ENCODE measurements around the gene TOE1.
"Not testable (repeated sequence)": the region's sequence is repeated elsewhere in the genome, so short reads cannot be mapped to it uniquely, and the experiment has no call there.

TOE1 gene

DNA sequence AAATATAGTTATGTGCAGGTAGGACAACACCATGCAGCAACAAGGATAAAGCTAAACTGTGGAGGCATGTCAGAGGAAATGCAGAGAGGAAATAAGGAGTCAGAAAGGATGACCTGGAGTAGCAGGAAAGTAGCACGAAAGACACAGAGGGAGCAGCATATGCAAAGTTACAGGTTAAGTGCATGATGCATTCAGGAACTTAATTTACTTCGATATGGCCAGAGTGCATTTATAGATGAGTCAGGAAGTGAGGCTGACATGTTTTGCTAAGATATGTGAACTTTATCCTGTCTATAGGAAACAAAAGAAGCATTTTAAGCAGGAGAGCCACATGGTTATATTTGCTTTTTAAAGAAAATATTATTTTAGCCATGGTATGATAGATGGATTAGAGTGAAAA lies 15.7 kb downstream of the TOE1 start:
- DNase-seq (ENCODE audit: low read depth, low spot score): no peak

DNA sequence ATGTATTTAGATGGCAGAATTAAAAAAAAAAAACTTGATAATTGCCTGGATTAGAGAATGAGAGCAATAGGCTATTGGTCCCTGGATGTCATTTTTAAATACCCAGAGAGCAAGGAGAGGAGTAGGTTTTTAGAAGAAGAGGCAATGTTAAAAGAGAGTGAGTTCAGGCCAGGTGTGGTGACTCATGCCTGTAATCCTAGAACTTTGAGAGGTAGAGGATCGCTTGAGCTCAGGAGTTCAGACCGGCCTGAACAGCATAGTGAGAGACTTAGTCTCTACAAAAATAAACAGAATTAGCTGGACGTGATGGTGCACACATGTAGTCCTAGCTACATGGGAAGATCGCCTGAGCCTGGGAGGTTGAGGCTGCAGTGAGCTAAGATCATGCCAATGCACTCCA lies 16.2 kb downstream of the TOE1 start:
- DNase-seq (ENCODE audit: low read depth, low spot score): no peak

DNA sequence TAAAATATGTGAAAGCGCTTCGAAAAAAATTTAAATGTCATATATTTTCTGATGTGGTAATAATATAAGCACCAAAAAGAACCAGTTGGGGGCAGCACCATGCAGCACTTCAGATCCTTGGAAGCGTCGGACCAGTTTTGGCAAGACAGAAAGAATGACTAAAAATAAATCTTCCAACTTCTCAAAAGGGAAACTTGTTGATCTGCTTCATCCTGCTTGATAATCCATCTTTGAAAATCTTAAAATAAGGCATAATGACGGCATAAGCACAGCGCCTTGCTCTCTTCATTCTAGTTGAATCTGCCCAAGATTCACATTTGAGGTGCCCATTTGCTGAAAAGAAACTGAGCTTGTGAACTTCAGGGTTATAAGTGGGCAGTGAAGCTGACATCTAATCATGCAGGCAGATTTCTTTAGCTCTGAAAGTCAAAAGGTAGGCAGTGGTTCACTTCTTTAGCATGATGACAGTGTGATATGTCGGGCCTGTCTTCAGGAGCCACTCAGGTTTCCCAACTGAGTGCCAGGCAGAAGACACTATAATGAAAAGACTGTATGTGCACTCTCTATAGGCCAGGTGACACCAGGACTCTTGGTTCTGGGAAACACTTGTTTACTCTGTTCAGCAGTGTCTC lies 20.0 kb downstream of the TOE1 start:
- DNase-seq (ENCODE audit: low read depth, low spot score): peak; percentile 72

DNA sequence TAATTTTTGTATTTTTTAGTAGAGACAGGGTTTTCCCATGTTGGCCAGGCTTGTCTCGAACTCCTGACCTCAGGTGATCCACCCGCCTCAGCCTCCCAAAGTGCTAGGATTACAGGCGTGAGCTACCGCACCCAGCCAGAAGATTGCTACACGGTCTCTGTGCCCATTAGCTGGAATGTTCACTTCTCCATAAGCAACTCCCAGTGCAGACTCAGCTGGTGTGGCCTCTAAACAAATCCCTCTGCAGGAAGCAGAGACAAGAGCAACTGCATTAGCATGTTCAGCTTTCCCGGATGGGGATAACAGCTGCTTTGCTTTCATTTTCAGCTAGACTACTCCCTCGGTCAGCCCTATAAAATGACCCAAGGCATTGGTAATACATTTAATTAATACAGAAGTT lies 21.0 kb downstream of the TOE1 start:
- DNase-seq (ENCODE audit: low read depth, low spot score): peak; percentile 16

DNA sequence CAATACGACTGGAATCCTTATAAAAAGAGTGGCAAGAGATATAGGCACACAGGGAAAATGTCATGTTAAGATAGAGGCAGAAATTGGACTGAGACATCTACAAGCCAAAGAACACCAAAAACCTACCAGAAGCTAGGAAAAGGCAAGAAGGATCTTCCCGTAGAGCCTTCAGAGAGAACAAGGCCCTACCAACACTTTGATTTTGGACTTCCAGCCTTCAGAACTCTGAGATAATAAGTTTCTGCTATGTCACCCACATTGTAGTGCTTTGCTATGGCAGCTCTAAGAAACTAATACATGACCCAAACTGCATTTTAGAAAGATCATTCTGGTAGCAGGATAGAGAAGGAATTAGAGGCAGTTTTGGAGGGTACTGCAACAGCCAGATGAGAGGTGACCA lies 24.3 kb downstream of the TOE1 start:
- DNase-seq (ENCODE audit: low read depth, low spot score): no peak

DNA sequence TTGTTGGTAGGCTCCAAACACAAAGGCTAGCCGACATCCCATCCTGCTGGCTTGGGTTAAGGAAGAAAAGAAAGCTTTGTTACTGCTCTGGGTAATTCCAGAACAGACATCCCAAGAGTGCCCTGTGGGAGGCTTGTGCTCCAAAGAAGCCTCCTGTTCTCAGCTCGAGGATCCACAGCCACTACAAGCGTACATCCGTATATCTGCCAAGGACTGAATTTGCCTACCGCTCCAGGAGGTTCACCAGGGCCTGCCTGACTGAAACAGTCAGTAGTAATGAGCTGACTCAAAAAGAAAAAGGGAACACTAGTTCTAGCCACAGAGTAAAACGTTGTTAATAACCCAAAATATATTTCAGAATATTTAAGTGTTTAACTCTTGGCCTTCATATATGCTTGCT lies 25.1 kb downstream of the TOE1 start:
- no peak for DNase-seq (ENCODE audit: low read depth, low spot score)

DNA sequence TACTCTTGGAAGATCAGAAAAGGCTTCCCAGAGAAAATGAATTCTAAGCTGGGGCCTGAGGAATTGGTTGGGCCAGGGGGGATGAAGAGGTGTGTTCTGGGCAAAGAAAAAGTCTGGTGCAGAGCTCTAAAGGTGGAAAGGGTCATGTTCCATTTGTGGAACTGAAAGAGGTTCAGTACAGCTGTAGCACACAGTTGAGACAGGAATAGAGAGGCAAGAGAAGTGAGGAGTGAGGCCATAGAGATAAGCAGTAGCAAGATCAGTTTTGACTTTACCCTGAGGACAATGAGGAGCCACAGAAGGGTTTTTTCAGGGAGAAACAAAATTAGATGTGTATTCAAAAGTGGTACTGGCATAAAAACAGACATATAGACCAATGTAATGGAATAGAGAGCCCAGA lies 30.6 kb downstream of the TOE1 start:
- no peak for DNase-seq (ENCODE audit: low read depth, low spot score)

DNA sequence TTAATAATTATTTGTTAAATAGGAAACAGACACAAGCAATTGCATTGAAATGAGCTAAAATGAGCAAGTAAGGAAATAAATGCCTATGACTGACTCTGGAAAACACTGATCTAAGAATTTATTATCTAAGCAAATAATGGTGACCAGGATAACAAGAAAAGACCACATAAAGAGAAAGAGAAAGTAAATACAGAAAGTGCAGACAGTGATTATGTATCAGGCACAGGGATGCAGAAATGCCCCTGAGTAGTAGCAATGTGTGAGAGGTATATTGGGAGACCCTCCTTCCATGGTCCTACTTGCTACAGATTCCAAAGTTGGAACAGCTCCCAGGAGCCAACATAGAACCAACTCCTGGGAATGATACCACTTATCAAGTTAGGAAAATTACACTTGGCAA lies 33.6 kb downstream of the TOE1 start:
- DNase-seq (ENCODE audit: low read depth, low spot score): no peak

DNA sequence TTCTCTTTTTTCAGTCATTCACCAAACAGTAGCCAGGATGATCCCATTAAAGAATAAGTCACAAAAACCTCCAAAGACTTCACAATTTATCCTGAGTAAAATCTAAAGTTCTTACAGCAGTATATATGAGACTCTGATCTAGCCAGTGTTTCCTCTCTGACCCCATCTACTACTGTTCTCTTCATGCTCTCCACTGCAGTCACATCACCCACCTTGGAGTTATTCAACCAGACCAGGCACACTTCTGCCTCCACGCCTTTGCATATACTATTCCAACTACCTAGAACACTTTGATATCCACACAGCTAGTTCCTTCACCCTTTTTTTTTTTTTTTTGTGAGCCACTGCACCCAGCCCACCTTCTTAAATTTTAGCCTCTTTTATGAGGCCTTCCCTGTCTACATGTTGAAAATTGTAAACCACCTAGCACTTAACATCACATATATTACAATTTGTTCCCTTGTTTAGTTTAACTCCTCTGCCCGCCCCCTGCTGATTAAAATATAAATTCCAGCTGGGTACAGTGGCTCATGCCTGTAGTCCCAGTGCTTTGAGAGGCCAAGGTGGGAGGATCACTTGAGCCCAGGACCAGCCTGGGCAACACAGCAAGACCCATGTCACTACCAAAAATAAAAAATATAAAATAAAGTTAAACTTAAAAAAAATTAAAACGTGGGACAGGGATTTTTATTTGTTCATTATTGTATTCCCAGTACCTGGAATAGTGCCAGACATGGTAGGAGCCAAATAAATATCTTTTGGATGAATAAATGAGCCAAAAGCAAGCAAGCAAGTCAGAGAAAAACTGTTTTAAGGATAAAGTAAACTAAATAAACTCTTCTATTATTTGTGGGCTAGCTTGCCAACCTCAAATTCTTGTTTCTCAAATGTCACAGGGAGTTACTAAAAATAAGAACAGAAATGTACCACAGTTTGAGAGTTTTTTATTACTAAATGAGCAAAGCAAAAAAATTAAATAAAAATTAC lies 35.4 kb downstream of the TOE1 start:
- no peak for DNase-seq (ENCODE audit: low read depth, low spot score)

DNA sequence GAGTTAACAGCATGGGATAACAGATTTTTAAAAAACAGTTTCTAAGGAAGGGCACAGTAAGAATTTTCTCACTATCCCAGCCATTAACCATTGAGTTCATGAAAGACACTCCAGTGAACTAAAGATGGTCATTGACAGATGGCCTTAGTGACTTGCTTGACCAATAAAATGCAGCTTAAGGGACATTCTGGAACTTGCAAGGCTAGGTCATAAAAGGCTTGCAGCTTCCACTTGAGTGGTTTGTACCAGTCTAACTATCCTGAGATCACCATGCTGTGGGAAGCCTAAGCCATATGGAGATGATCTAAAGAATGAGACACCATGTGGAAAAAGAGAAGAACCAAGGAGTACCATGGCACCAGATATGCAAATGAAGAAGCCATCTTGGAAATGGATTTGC lies 38.2 kb downstream of the TOE1 start:
- DNase-seq (ENCODE audit: low read depth, low spot score): no peak

DNA sequence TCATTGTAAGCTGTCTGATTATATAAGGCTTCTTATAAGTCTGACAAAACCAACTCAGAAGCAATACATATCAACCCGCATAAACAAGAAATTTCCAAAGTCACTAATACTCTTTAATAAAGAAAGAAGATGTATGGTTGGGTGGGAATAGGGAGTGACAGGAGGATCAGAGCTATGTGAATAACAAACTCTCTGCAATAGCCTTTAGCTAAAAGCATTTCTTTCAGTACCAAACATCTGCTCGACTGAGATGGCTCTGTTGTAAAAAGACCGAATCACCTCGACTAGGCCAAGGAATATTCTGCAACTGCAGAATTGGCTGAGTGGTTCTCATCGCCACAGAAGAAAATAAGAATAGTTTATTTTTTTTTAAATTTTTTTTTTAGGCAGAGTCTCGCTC lies 39.6 kb downstream of the TOE1 start:
- DNase-seq (ENCODE audit: low read depth, low spot score): no peak

DNA sequence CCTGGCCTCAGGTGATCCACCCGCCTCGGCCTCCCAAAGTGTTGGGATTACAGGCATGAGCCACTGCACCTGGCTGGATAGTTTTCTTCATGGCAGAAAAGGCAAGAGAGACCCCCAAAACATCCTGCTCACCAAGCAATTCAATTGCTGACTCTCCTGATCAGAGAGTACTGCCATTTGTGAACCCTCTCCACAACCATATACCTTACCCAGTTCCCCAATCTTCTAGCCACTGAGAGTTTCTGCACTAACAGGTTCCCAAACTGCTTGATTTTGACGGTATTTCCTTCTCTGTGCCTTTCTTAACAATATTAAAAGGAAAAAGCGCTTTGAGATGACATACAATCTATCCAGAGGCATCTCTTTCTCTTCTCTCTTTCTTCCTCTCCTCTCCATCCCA lies 40.2 kb downstream of the TOE1 start:
- no peak for DNase-seq (ENCODE audit: low read depth, low spot score)

DNA sequence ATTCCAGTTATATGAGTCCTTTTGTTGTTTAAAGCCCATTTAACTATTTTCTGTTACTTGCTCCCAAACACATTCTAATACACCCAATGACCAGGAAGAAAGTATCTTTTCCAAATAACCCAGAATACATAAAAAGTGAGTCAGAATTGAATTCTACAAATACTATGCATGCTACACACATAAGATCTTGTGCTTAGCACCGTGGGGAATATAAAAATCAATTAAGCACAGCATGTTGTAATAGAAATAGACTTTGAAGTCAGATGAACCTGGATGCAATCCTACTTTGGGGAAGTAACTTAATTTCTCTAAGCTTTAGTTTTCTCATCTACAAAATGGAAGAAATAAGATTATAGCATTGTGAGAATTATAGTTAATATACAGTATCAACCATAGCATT lies 40.8 kb downstream of the TOE1 start:
- DNase-seq (ENCODE audit: low read depth, low spot score): no peak

DNA sequence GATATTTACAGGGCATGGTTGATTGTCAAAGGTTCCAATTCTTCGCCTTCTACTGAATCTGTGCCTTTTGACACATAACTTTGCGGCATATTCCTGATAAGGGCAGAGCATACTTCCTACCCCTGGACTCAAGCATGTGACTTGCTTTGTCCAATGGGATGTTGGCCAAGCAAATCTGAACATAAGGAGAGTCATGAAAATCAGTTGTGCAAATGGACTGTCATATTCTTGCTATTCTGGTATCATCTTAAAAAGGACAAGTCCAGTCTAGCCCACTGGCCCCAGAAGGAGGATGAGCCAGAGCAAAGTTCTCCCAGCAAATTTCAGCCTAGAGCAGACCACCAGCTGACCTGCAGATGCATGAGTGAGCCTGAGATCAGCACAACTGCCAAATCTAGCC lies 41.3 kb downstream of the TOE1 start:
- no peak for DNase-seq (ENCODE audit: low read depth, low spot score)

DNA sequence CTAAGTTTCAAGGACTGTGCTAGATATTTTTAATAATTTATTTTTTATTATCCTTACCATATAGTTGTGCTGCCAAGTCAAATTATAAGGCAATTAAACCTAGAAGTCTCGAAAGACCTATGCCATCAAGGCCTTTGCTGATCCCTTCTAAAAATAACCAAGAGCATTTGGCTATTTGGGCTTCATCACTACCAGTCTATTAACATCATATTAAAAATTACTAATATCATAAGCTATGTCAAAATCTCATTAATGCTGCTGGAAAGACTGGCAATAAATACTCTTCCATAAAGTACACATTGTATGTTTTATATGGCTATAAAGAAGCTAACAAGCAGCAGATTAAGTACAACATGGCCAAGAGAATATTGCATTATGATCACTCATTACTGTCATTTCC lies 43.2 kb downstream of the TOE1 start:
- no peak for DNase-seq (ENCODE audit: low read depth, low spot score)

DNA sequence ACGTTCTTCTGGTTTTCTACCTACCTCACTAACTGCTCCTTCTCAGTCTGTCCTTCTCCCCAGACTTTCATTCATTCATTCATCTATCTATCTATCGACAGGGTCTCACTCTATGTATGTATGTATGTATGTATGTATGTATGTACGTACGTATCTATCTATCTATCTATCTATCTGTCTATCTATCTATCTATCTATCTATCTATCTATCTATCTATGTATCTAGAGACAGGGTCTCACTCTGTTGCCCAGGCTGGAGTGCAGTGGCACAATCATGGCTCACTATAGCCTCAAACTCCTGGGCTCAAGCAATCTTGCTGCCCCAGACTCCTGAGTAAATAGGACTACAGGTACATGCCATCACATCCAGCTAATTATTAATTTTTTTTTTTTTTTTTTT lies 44.2 kb downstream of the TOE1 start:
- not testable (repeated sequence) for DNase-seq (ENCODE audit: low read depth, low spot score)

DNA sequence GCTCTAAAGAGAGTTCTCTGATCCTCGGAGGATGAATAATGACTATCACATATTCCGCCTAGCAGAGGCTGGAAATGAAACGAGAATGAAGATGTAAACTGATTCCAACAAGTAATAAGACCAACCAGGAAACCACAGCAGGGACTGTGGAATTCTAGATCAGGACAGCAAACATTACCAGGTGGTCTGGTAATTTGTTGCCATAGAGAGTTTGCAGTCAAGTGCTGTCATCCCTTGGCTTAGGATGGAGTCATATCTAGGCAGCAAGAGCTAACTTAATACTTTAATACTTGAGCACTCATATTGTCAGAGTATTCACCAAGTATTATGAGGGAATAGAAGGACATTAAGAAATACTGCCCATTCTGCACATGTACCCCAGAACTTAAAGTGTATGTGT lies 45.3 kb downstream of the TOE1 start:
- DNase-seq (ENCODE audit: low read depth, low spot score): no peak

DNA sequence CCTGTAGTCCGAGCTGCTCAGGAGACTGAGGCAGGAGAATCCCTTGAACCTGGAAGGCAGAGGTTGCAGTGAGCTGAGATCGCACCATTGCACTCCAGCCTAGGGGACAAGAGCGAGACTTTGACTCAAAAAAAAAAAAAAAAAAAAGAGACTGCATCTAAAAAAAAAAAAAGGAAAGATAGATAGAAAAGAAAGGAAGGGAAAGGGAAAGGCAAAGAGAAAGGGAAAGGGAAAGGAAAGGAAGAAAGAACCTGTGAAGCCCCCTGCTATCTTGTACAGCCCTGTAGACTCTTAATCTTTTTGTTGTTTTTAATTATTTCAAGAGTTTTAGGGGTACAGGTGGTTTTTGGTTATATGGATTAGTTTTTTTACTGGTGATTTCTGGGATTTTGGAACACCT lies 46.2 kb downstream of the TOE1 start:
- no peak for DNase-seq (ENCODE audit: low read depth, low spot score)
